HEK293 (cell line): ENCODE results near the gene ZNF841.

Source experiments
- CTCF ChIA-PET: fragments of 350-600 bp; formaldehyde crosslinking; extraction: SDS; loops from one replicate; lab custom pipeline; 2021; ENCODE audit warnings: antibody characterized with exemption; lab: Yijun Ruan, JAX
- POLR2A ChIA-PET: fragments of 300-600 bp; formaldehyde crosslinking; extraction: SDS; loops from one replicate; lab custom pipeline; 2020; ENCODE audit warnings: antibody characterized with exemption, inconsistent platforms; lab: Yijun Ruan, JAX
- H3K27ac ChIP-seq: fragments of 200-500 bp; sonication (Bioruptor generic); 2 replicates; pipeline ENCODE4 v1.5.1; 2014; ENCODE audit warnings: low read depth, low read length, control low read depth, inconsistent platforms; ENCODE audit errors: extremely low read depth
- H3K36me3 ChIP-seq, 2 experiments: fragments of 200-500 bp in 1 of 2; sonication (Bioruptor generic) in 1 of 2; 1 replicate in 1 of 2; 2 replicates in 1 of 2; pipeline ENCODE4 v1.5.1; 2014 to 2017; ENCODE audit warnings: inconsistent platforms in 2 of 2, low read length in 2 of 2; ENCODE audit not compliant: control insufficient read depth in 2 of 2, insufficient read depth in 1 of 2
- H3K4me1 ChIP-seq: fragments of 200-500 bp; sonication (Bioruptor generic); 2 replicates; pipeline ENCODE4 v1.5.1; 2014; ENCODE audit warnings: mild to moderate bottlenecking, low read length, inconsistent platforms; ENCODE audit not compliant: control insufficient read depth, insufficient read depth
- H3K4me3 ChIP-seq: 2 replicates; pipeline ENCODE4 v1.5.1; 2011; ENCODE audit warnings: low read depth, mild to moderate bottlenecking, control low read depth, low read length, moderate library complexity
- H3K9me3 ChIP-seq: fragments of 200-500 bp; sonication (Bioruptor generic); 2 replicates; pipeline ENCODE4 v1.5.1; 2014; ENCODE audit warnings: low read depth, low read length, inconsistent platforms; ENCODE audit not compliant: control insufficient read depth, insufficient read depth
- HOXC10 ChIP-seq: sonication (generic); formaldehyde crosslinking; IDR thresholded peaks from 2 replicates; pipeline ENCODE4 v1.8.1; 2023; ENCODE audit warnings: mild to moderate bottlenecking, missing genetic modification reagents
- KLF8 ChIP-seq: fragments of 450-650 bp; formaldehyde crosslinking; IDR thresholded peaks from 2 replicates; pipeline ENCODE4 v1.5.1; 2016; ENCODE audit warnings: missing biosample characterization, missing genetic modification characterization
- MZF1 ChIP-seq: fragments of 450-650 bp; formaldehyde crosslinking; IDR thresholded peaks from 2 replicates; pipeline ENCODE4 v1.5.1; 2017; ENCODE audit warnings: missing biosample characterization, missing genetic modification characterization, borderline replicate concordance
- SETDB1 ChIP-seq: IDR thresholded peaks from one replicate; pipeline ENCODE4 v1.6.1; 2017; ENCODE audit warnings: mild to moderate bottlenecking, low read length, moderate library complexity, mixed read lengths; ENCODE audit not compliant: insufficient read length
- TCF7L2 ChIP-seq: IDR thresholded peaks from 2 replicates; pipeline ENCODE4 v1.6.1; 2011; ENCODE audit warnings: low read depth, mild to moderate bottlenecking, inconsistent platforms, low read length, moderate library complexity, borderline replicate concordance
- TRIM28 ChIP-seq: IDR thresholded peaks from 2 replicates; pipeline ENCODE4 v1.6.1; 2011; ENCODE audit warnings: low read length, control low read depth, borderline replicate concordance
- ZBTB7A ChIP-seq: fragments of 450-650 bp; formaldehyde crosslinking; IDR thresholded peaks from 2 replicates; pipeline ENCODE4 v1.5.1; 2016; ENCODE audit warnings: low read depth, missing biosample characterization, missing genetic modification characterization
- ZNF214 ChIP-seq: fragments of 450-650 bp; formaldehyde crosslinking; IDR thresholded peaks from 2 replicates; pipeline ENCODE4 v1.5.1; 2017; ENCODE audit warnings: missing biosample characterization, mild to moderate bottlenecking, missing genetic modification characterization, borderline replicate concordance
- ZNF248 ChIP-seq: fragments of 450-650 bp; formaldehyde crosslinking; IDR thresholded peaks from 2 replicates; pipeline ENCODE4 v1.5.1; 2017; ENCODE audit warnings: missing biosample characterization, missing genetic modification characterization
- ZNF274 ChIP-seq, 2 experiments: fragments of 200-500 bp in 1 of 2; fragments of 450-650 bp in 1 of 2; sonication (Bioruptor generic) in 1 of 2; formaldehyde crosslinking in 1 of 2; IDR thresholded peaks; 2 replicates each; pipeline versions ENCODE4 v1.5.1 to v1.6.1; 2014 to 2016; ENCODE audit warnings: borderline replicate concordance in 1 of 2, inconsistent platforms in 1 of 2, low read length in 1 of 2, missing biosample characterization in 1 of 2, missing genetic modification characterization in 1 of 2
- ZNF366 ChIP-seq: fragments of 450-650 bp; formaldehyde crosslinking; conservative IDR thresholded peaks from 2 replicates; pipeline ENCODE4 v1.5.1; 2016; ENCODE audit warnings: missing biosample characterization, missing genetic modification characterization
- ZNF596 ChIP-seq: fragments of 450-650 bp; IDR thresholded peaks from 2 replicates; pipeline ENCODE4 v1.5.0; 2018; ENCODE audit warnings: missing biosample characterization, mild to moderate bottlenecking, missing genetic modification characterization, moderate library complexity
- ZNF658 ChIP-seq: fragments of 450-650 bp; formaldehyde crosslinking; IDR thresholded peaks from 2 replicates; pipeline ENCODE4; 2016; ENCODE audit warnings: missing biosample characterization, missing genetic modification characterization
- ZNF670 ChIP-seq: fragments of 450-650 bp; formaldehyde crosslinking; IDR thresholded peaks from 2 replicates; pipeline ENCODE4 v1.5.1; 2016; ENCODE audit warnings: missing biosample characterization, missing genetic modification characterization, low read depth
- ZSCAN23 ChIP-seq: fragments of 450-650 bp; formaldehyde crosslinking; IDR thresholded peaks from 2 replicates; pipeline ENCODE4 v1.5.1; 2016; ENCODE audit warnings: missing biosample characterization, missing genetic modification characterization
- TF ChIP-seq, protein P1 (sequence below): fragments of 450-650 bp; formaldehyde crosslinking; IDR thresholded peaks from 2 replicates; pipeline ENCODE4 v1.5.1; 2017; ENCODE audit warnings: missing biosample characterization, missing genetic modification characterization
- TF ChIP-seq, protein P2 (sequence below): fragments of 450-650 bp; formaldehyde crosslinking; IDR thresholded peaks from 2 replicates; pipeline ENCODE4 v1.5.1; 2016; ENCODE audit warnings: missing biosample characterization, missing genetic modification characterization, borderline replicate concordance
- TF ChIP-seq, protein P3 (sequence below): fragments of 450-650 bp; formaldehyde crosslinking; IDR thresholded peaks from 2 replicates; pipeline ENCODE4 v1.5.1; 2016; ENCODE audit warnings: missing biosample characterization, missing genetic modification characterization
- TF ChIP-seq, protein P4 (sequence below): fragments of 450-650 bp; formaldehyde crosslinking; IDR thresholded peaks from 2 replicates; pipeline ENCODE4 v1.5.1; 2016; ENCODE audit warnings: missing biosample characterization, missing genetic modification characterization, low read depth

ZNF841 gene

DNA sequence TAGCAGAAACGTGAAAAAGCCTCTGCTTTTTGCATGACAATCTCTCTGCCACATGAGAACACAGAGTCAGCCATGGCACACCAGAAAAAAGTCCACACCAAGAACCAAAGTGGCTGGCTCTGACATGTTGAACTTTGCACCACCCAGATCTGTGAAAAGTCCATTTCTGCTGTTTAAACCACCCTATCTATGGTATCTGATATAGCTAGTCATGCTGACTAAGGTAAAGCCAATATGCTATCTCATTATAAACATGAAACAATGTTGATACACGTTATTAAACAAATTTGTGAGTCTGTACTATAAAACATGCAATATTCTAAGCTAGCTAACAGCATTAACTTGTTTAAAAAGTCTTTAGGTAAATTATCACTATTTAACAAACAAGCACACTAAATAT is 25.9 kb downstream of the ZNF841 start:
- peaks cover 8 to 64% of the 10 kb centered on the region in 2 experiments for H3K36me3 ChIP-seq

DNA sequence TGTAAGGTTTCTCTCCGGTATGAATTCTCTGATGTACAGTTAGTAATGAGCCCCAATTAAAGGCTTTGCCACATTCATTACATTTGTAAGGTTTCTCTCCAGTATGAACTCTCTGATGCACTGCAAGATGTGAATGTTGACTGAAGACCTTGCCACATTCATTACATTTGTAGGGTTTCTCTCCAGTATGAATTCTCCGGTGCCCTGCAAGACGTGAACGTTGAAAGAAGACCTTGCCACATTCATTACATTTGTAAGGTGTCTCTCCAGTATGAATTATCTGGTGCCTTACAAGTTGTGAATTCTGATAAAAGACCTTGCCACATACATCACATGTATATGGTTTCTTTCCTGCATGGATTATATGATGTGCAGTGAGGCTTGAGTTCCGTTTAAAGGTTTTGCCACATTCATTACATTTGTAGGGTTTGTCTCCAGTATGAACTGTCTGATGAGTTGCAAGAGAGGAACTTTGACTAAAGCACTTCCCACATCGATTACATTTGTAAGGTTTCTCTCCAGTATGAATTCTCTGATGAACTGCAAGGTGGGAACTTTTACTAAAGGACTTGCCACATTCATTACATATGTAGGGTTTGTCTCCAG is 29.2 kb downstream of the ZNF841 start:
- TF ChIP-seq ZNF596 (tag by site-specific recombination): no peak
- peak; percentile 63; the same call in 1 of the 2 replicates for TF ChIP-seq ZNF274 (IDR thresholded peaks at IDR 0.05; ENCODE audit: low read length)
- TF ChIP-seq ZNF274 (tag by site-specific recombination; IDR thresholded peaks at IDR 0.05; ENCODE audit: borderline replicate concordance): peak; percentile 81; the same call in 1 of the 2 replicates
- TF ChIP-seq, protein P1, sequence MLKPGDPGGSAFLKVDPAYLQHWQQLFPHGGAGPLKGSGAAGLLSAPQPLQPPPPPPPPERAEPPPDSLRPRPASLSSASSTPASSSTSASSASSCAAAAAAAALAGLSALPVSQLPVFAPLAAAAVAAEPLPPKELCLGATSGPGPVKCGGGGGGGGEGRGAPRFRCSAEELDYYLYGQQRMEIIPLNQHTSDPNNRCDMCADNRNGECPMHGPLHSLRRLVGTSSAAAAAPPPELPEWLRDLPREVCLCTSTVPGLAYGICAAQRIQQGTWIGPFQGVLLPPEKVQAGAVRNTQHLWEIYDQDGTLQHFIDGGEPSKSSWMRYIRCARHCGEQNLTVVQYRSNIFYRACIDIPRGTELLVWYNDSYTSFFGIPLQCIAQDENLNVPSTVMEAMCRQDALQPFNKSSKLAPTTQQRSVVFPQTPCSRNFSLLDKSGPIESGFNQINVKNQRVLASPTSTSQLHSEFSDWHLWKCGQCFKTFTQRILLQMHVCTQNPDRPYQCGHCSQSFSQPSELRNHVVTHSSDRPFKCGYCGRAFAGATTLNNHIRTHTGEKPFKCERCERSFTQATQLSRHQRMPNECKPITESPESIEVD: no peak
- peak; percentile 85 for TF ChIP-seq SETDB1
- TF ChIP-seq TRIM28: peak; percentile 54; the same call in 1 of the 2 replicates
- TF ChIP-seq ZNF658 (tag by site-specific recombination): no peak
- no peak for TF ChIP-seq TCF7L2
- TF ChIP-seq, all 188 proteins: peak for 3
- CTCF ChIA-PET: no interaction called here
- POLR2A ChIA-PET: no interaction called here
- Histone ChIP-seq H3K36me3 (peaks cover 4 to 65% of the 10 kb centered on the region in 2 experiments), H3K27ac (no peak overlapping the region), H3K9me3 (peaks cover 6% of the 10 kb centered on the region), H3K4me3 (no peak overlapping the region), H3K4me1 (no peaks in the 10 kb centered on the region)

More for the DNA sequence above, 25.9 kb downstream of the ZNF841 start:
- POLR2A ChIA-PET: no interaction called here
- H3K27ac ChIP-seq: no peak overlapping the region
- TF ChIP-seq ZNF670: no peak
- TF ChIP-seq ZNF214 (tag by site-specific recombination): no peak
- TF ChIP-seq, protein P2, sequence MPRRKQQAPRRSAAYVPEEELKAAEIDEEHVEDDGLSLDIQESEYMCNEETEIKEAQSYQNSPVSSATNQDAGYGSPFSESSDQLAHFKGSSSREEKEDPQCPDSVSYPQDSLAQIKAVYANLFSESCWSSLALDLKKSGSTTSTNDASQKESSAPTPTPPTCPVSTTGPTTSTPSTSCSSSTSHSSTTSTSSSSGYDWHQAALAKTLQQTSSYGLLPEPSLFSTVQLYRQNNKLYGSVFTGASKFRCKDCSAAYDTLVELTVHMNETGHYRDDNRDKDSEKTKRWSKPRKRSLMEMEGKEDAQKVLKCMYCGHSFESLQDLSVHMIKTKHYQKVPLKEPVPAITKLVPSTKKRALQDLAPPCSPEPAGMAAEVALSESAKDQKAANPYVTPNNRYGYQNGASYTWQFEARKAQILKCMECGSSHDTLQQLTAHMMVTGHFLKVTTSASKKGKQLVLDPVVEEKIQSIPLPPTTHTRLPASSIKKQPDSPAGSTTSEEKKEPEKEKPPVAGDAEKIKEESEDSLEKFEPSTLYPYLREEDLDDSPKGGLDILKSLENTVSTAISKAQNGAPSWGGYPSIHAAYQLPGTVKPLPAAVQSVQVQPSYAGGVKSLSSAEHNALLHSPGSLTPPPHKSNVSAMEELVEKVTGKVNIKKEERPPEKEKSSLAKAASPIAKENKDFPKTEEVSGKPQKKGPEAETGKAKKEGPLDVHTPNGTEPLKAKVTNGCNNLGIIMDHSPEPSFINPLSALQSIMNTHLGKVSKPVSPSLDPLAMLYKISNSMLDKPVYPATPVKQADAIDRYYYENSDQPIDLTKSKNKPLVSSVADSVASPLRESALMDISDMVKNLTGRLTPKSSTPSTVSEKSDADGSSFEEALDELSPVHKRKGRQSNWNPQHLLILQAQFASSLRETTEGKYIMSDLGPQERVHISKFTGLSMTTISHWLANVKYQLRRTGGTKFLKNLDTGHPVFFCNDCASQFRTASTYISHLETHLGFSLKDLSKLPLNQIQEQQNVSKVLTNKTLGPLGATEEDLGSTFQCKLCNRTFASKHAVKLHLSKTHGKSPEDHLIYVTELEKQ (tag by site-specific recombination): no peak
- no peak for TF ChIP-seq ZBTB7A (tag by site-specific recombination)
- TF ChIP-seq, protein P3, sequence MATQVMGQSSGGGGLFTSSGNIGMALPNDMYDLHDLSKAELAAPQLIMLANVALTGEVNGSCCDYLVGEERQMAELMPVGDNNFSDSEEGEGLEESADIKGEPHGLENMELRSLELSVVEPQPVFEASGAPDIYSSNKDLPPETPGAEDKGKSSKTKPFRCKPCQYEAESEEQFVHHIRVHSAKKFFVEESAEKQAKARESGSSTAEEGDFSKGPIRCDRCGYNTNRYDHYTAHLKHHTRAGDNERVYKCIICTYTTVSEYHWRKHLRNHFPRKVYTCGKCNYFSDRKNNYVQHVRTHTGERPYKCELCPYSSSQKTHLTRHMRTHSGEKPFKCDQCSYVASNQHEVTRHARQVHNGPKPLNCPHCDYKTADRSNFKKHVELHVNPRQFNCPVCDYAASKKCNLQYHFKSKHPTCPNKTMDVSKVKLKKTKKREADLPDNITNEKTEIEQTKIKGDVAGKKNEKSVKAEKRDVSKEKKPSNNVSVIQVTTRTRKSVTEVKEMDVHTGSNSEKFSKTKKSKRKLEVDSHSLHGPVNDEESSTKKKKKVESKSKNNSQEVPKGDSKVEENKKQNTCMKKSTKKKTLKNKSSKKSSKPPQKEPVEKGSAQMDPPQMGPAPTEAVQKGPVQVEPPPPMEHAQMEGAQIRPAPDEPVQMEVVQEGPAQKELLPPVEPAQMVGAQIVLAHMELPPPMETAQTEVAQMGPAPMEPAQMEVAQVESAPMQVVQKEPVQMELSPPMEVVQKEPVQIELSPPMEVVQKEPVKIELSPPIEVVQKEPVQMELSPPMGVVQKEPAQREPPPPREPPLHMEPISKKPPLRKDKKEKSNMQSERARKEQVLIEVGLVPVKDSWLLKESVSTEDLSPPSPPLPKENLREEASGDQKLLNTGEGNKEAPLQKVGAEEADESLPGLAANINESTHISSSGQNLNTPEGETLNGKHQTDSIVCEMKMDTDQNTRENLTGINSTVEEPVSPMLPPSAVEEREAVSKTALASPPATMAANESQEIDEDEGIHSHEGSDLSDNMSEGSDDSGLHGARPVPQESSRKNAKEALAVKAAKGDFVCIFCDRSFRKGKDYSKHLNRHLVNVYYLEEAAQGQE: no peak
- no peak for TF ChIP-seq ZNF366
- no peak for TF ChIP-seq ZSCAN23
- TF ChIP-seq KLF8: no peak
- TF ChIP-seq HOXC10: no peak
- no peak for TF ChIP-seq MZF1 (tag by site-specific recombination)
- no peak for TF ChIP-seq ZNF248 (tag by site-specific recombination)
- TF ChIP-seq, protein P4, sequence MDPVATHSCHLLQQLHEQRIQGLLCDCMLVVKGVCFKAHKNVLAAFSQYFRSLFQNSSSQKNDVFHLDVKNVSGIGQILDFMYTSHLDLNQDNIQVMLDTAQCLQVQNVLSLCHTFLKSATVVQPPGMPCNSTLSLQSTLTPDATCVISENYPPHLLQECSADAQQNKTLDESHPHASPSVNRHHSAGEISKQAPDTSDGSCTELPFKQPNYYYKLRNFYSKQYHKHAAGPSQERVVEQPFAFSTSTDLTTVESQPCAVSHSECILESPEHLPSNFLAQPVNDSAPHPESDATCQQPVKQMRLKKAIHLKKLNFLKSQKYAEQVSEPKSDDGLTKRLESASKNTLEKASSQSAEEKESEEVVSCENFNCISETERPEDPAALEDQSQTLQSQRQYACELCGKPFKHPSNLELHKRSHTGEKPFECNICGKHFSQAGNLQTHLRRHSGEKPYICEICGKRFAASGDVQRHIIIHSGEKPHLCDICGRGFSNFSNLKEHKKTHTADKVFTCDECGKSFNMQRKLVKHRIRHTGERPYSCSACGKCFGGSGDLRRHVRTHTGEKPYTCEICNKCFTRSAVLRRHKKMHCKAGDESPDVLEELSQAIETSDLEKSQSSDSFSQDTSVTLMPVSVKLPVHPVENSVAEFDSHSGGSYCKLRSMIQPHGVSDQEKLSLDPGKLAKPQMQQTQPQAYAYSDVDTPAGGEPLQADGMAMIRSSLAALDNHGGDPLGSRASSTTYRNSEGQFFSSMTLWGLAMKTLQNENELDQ (tag by site-specific recombination): no peak
- H3K4me1 ChIP-seq: no peaks in the 10 kb centered on the region
- peaks cover 6% of the 10 kb centered on the region for H3K9me3 ChIP-seq
- CTCF ChIA-PET: no interaction called here
- no peak overlapping the region for H3K4me3 ChIP-seq
